ENCODE measurements around the gene USH2A.

Gene USH2A

DNA sequence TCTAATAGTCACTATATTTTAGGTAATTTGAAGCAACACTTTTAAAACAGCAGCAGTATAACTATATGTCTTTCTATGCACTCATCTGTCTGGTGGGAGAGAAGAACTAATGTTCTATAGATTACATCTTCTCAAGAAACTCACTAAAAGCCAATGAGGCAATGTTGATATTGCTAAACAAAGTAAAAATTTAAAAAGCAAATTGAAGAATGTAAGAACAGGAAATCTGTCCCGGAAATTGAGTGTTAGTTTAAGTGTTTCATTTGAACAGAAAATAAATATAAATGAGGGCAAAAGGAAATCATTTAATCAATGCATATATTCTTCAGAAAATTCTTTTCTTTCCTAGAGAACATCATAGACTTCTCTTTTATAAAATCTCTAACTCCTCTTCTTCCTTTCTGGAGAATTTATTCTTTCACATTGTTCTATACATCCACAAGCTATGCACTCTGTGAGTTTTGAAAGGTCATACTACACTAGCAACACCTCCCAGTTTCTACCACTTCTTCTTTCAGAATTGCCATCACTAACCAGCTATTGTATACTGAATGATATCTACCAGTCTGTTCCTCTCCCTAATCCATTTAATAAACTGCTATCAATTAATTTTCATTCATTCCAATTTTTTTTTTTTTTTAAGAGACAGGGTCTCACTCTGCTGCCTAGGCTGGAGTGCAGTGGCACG, 153.0 kb downstream of the USH2A start:
- no peak for DNase-seq

DNA sequence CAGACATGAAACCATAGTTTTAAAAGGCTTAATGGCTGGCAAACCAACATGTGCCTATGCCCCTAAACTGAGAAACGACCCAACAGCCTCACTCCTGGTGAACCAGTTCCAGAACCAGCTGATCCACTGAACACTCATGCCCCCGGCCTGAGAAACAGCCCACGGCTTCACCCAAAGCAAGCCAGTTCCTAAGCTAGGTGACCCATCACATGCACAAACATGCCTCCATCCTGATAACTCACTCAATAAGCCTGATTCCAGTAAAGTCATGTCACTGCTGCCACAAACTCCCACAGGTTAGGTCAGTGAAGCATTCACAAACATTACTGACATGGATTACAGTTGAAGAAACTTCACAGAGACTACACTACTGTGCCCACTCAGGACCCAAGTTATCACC, 161.6 kb downstream of the USH2A start:
- no peak for DNase-seq

DNA sequence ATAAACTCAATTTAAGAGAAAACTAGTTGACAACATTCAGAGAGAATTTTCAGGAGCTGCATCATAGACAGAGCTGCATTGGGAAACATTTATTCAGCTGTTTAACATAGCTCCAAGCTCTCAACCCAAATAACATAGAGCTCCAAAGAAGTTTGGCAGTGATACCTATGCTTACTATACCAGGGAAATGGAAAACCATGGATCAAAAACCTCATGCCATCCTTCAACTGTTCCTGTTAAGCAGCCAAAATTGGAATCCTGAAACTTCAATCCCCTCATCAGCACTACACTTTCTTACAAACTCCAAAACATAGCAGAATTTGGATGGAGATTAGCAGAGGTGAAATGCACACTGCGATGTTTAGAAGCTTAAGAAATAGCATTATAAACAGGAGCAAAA, 164.4 kb downstream of the USH2A start:
- DNase-seq = no peak

DNA sequence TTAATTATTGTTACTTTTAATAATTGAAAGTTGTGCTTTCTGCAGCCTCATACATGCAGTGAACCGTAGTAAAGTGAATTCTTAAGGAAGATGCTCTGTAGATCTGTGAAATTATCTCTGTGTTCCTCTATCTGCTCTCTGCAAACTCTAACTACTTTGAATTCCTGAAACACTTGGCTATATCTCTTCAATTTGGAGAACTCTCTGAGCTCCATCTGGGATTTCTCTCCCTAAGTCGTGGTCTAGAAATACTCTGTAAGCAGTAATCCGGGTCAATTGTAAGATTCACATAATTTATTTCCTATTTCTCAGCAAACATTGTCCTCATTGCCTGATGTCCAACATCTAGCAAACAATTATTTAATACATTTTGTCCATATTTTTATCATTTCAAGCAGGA, 164.9 kb downstream of the USH2A start:
- no peak for DNase-seq

DNA sequence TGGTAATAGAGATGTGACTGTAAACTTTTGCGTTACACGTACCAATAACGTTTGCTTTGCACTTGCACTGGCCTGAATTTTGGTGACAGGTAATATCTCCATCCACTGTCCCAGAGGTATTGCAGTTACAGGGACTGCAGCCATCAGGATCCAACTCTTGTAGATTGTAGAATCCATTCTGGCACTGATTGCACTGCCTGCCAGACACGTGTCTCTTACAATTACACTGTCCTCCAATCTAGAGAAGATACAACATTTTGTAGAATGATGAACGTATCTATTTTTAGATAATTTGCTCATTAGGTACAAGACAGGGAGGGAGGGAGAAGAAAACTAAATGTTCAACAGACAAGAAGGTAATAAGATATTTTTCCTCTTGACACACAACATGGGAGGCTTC, 172.4 kb downstream of the USH2A start:
- DNase-seq = no peak

DNA sequence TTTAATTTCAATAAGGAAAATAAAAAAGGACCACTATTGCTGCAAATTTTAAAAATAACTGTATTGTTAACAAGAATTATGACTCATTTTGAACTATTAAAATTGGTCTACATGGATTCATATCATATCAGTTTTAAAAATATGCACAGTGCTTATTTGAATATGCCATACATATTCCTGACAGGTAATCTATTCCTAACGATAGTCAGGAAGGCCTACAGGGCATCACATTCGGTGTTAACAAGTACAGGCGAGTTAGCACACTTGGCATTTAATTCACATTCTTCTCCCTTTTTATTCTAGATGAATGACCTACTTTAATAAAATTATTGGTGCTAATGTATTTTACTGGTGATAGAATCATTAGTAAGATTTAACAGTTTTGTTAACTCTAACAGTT, 174.6 kb downstream of the USH2A start:
- peak; percentile 17 for DNase-seq

DNA sequence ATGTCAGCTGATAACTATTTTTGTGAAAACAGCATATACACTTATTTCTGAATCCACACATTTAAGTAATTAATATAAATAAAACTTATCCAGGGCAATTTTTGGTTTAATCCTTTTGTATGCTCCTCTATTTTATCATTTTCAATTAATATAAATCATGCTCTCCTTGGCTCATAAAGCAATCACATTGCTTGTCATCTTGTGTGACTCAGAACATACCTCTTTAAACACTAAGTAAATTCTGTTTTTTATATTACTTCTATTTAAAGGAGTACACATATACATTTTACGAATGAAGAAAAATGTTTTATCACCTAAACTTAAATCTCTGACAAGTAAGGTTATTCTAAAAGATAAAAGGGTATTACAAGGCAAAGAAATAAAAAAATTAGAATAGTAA, 175.3 kb downstream of the USH2A start:
- DNase-seq = no peak

DNA sequence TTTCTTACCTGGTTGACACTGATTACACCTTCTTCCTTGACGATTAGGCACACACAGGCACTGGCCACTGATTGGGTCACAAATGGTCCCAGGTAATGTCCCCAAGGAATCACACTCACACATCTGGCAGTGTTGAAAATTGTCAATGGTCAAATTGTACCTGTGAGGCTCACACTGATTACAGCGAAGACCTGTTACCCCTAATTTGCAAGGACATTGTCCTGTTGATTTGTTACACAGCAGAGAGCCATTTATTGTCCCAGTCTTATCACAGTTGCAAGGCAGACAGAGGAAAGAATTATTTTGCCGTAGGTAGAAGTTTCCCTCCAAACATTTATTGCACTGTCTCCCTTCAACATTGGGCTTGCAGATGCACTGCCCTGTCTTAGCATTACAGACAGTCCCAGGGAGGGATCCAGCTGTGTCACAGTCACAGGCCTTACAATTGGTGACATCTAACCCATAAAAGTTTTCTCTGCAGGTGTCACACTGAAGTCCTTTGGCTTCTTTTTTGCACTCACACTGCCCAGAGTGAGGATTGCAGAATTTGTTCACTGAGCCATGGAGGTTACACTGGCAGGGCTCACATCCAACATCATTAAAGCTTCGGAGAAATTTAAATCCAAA, 176.6 kb downstream of the USH2A start:
- no peak for DNase-seq

DNA sequence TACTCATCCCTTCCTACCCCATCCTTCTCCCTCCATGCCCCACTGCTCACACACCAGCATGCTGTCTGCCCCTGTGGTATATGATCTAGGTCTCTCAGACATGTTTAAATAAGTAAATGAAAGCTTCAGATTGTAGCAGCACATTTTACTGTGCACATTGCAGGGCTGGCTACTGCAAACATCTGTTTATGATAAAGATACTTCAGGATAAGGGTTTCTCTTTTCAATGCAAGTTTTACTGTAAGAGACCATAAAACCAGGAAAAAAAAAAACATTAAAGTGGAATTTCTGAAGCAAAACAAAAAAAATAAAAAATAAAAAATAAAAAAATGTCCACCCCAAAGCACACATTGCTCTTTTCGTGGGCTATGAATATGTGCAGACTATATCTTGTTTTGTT, 184.4 kb downstream of the USH2A start:
- DNase-seq = no peak

DNA sequence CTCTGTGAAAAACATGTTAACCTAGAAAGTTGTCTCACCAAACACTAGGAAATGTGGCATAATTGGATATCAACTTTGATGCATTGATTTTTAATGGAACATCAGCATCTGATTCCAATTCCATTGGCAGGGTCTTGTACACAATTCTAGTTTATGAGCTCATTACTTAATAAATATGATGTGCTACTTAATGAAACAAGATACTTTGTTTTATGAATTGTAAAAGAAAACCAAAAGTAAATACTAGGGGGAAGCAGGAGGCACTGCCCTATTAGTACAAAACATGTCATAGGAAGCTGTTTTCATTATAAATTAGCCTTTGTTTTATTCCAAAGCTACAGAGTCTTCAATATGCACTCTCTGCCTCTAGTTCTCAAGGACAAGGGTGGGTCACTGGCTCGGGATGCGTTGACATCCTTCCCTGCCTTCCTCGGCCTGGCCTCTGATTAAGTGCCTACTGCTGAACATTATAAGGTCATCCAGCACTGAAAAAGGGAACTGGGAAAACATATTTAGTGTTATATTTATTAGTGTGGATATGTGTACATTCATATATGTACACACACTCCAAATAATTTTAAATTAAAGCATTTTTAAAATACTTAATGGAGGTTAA, 185.2 kb downstream of the USH2A start:
- no peak for DNase-seq

DNA sequence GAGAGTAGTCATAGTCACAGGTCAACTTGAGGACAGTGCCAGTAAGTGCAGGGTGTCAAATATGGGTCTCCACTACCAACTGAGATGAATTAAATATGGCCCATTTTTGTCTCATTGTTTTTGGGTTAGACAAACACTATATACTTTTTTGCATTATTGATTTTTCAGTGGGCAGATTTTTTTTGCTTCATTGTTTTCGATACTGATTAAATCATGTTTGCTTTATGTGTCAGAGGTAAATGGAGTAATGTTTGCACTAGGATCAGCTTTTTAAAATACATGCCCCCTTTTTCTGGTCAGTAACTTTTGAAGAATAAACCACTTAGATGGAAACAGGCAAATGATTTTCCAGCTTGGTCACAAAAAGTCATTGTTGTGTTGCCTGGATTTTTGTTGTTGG, 199.0 kb downstream of the USH2A start:
- DNase-seq = no peak

DNA sequence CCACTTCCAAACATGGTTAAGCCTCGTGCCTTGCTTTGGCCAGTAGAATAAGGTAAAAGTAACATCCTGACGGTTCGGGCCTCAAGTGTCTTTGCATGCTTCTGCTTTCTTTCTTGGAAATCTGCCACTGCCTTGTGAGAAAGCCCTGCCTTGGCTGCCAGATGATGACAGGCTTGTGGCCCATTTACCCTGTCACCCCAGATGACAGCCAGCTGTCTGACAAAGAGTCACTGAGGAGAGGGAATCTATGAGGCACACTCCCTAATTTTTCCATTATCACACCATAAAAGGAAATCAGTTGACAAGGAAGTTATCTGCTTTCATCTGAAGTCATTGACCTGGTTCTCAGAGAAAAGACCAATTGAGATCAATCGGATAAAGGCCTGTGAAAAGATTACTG, 199.8 kb downstream of the USH2A start:
- no peak for DNase-seq

DNA sequence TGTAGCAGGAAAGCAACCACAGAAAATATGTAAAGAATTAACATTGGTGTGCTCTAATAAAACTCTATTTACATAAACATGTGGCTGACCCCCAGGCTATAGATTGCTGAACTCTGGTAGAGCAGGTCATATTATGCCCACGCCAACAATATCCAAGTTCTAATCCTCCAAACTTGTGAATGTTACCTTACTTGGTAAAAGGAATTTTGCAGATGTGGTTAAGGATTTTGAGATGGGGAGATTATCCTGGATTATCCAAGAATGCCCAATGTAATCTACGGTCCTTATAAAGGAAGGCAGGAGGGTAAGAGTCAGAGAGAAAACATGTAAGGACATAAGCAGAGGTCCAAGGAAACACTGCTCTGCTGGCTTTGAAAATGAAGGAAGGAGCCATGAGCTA, 201.0 kb downstream of the USH2A start:
- no peak for DNase-seq

DNA sequence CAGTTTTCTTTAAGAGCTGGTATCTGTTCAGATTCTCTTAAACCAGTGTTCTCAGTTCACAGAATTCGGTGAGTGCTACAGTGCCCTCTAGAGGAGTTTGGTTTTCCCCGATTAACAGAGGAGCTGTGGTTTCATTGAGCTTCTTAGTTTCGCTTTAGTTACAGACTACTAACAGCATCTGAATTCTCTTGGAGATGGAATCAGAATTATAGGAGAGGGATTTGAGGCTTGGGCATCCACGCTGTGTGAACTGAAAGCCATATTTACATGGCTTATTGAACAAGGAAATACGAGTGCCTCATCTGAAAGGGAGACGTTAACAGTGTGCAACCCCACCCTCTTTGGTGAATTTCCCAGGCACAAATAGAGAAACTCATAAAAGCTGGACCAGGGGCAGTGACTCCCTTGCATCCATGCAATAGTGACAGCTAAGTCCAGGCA, 202.0 kb downstream of the USH2A start:
- DNase-seq = peak; percentile 92

DNA sequence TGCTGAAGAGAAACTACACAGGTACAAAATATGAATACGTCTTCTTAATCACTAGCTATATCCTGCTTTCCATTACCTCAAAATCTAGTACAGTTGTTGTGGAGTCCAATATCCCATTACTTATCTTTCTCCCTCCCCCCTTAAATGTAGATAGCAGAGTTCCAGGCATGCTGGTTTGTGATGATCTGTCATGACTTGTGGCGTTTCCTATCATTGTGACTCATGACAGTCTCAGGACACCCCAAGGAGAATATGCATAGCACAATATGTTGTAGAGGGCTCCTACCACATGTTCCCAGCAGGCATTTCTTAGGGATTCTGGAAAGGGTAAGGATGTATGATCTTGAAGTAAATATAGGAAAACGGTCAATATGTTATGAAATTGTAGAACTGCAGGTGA, 206.9 kb downstream of the USH2A start:
- DNase-seq = no peak

DNA sequence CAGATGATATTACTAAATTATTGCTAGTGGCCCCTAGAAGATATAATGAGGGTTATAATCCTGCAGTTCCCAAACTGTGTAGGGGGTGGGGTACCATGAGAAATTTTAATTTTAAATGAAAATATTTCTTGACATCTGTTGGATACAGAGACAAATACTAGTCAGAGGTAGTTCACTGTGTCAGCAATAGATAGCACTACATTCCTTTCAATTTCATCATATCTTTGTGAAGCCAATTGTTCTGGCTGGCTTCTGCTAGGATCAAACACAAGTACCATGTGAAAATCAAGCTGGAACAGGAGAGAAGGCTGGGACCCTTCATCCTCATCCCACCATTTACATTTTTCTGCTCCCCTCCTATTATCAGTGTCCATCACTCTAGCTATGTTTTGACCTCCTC, 208.1 kb downstream of the USH2A start:
- no peak for DNase-seq

DNA sequence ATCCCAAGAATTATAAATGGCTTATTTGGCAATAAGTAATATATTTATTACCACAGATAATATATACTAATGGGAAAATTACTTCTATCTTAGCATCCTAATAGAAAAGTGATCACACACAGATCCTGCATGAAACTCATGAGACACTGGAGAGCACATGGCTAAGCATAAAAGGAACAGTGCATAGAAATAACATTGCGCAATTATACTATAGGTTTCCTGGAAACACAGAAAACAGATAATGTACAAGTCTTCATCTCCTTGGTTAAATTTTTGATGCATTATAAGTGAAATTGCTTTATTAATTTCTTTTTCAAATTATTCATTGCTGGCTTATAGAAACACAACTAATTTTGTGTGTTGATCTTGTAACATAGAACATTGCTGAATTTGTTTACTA, 210.4 kb downstream of the USH2A start:
- no peak for DNase-seq

DNA sequence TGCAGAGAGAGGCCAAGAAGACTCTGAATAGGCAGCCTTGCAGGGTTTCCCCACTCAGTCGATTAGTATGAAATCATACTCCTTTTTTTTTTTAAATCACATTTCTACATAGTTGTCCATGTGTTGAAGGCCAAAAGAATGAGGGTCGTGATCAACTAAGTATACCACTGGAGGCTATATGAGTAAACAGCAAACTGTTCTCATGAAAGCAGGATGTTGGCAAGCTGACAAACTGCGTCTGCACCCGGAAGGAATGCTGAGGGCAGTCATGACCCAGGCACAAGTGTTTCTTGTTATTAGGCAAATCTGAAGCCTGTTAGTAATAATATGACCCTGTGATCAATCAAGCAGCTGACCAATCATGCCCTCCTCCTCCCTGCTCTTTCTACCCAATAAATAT, 213.2 kb downstream of the USH2A start:
- no peak for DNase-seq

DNA sequence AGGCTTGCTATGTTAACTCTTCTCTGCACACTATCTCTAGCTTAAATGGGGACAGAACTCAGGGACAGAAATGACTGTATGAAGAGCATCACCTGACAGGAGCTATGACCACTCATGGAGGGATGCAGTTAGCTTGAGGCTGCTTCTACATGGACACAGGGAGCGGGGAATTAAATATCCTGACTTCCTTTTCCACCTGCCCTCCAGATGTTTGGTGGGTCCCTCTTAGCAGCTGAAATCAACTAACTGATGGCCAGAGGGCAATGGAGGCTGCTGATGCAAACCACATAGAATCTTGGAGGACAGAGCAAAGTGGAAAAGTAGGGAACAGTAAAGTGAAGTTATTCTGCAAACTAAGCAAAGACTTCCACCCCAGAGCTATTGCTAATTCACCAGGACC, 214.1 kb downstream of the USH2A start:
- no peak for DNase-seq

DNA sequence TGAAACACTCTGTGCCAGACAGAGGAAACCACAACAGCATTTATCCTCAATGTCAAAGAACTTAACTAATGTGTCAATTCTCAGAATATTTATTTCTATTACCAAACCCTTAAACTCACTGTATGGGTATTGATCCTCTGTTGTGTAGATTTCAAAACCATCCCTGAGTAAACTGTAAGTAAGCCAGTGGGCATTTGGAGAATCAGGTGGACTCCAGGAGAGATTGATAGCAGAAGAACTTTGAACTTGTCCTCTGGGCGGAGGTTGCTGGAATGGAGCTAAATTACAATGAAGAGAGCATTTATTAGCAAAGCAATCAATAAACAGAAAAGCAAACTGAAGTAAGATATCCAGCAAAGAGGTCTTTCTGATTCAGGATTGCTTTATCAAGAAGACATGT, 216.1 kb downstream of the USH2A start:
- DNase-seq = no peak

DNA sequence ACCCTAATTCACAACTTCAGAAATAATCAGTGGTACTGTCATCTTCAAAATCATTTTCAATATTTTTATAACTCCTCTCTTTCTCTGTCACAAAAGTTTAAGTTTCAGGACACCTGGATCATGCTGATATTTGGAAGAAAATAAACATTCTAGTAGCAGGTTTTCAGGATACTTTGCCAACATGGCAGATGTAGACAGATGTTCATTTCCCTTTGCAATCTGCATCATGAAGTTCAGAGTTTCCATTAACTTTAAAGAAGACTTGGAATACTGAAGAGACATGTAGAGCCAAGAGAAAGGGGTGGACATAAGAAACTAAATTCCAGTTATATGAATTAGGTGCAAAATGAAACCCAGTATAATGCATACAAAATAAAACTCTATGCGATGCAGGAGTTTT, 218.1 kb downstream of the USH2A start:
- no peak for DNase-seq

DNA sequence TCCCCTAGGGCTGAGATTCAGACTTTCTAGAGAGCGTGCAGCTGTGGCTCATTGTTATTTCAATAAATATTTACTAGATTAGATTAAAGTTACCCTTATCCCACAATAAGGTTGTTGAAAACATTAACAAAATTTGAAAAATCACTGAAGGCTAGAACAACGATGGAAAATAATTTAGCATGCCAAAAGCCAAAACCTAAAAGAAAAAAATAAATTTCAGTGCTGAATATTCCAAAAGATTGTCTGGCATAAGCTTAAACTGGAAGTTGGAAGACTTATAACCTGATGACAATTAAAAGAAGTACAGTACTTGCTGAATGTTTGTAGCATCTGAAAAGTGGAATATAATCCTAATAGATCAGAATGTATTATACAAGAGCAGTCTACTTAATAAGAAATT, 221.3 kb downstream of the USH2A start:
- no peak for DNase-seq

DNA sequence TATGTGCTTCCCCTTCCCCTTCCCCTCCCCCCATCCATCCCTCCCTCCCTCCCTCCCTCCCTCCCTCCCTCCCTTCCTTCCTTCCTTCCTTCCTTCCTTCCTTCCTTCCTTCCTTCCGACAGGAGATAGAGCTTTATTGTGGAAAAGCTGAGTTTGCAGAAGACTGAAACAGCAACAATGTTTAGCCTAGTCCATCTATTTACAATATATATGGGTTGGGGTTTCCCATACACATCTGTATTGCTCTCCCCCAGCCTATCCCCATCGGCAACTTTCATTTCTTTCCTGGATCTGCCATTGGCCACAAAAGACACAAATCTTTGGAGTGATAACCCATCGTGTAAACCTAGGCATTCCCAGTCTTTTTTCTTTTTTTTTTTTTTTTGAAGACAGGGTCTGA, 222.3 kb downstream of the USH2A start:
- DNase-seq = no peak

DNA sequence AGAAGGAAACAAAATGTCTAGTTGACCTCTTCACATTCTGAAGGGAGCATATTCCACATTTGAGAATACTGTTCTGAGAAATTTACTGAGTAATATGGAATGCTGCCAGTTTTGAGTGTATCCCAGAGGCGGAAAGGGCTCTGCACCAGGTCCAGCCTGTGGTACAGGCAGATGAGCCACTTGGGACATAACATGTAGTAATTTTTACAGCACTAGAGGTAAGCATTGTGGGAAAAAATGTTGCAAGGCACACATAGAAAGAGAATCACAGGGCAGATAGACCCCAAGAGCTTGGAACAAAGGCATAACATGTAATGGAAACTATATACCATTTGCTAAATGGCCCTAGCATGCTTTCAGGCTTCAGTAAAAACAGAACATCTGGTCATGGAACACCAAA, 228.5 kb downstream of the USH2A start:
- DNase-seq = no peak

Measured in NCI-H526 treated with DMSO at 0.1 percent for 48 hours (cell line).